SH-SY5Y (cell line): ENCODE results near the gene PTPRT.

Experiments
- GATA2 ChIP-seq: IDR thresholded peaks from 2 replicates; pipeline ENCODE4 v1.6.1; 2011; ENCODE audit warnings: mild to moderate bottlenecking, low read depth, low read length
- GATA3 ChIP-seq: IDR thresholded peaks from 2 replicates; pipeline ENCODE4 v1.6.1; 2011; ENCODE audit warnings: low read depth, mild to moderate bottlenecking, low read length, moderate library complexity

GRCh38 chr20:42024653-42025052 is 1165.1 kb downstream of the PTPRT start:
- TF ChIP-seq GATA3 (no peak), GATA2 (no peak)
